Naive B cell (primary cell): ENCODE data around the gene ELMO1. TPM values are rescaled to one million over a fixed set of nuclear protein-coding genes. Genes with fewer than 3 reads are reported as not detected.
A peak's percentile ranks its signal among the peaks of the same experiment; 100 is the strongest.

ENCODE experiments used
- ATAC-seq, 2 donors: fragments of 150-1000 bp; cut with Tn5 transposase; 2 replicates each; pipeline ENCODE4 v1.10.0; 2021; ENCODE audit warnings: low read depth in 2 of 2, mild to moderate bottlenecking in 2 of 2, moderate library complexity in 2 of 2
- DNase-seq: peaks from one replicate; pipeline ENCODE4 v3.0.0; 2022
- H3K27ac Mint-ChIP-seq, 6 donors: one replicate each; pipeline ENCODE4 v1.8.0; 2020 to 2022; ENCODE audit warnings: mild to moderate bottlenecking in 6 of 6, mixed read lengths in 6 of 6, moderate library complexity in 5 of 6, inconsistent platforms in 2 of 6
- H3K27me3 Mint-ChIP-seq, 3 donors: one replicate each; pipeline ENCODE4 v1.8.0; 2021 to 2022; ENCODE audit warnings: mixed read lengths in 3 of 3, mild to moderate bottlenecking in 1 of 3
- H3K36me3 Mint-ChIP-seq, 2 donors: one replicate each; pipeline ENCODE4 v1.8.0; 2020 to 2022; ENCODE audit warnings: mixed read lengths in 2 of 2, inconsistent platforms in 1 of 2, mild to moderate bottlenecking in 1 of 2
- H3K4me1 Mint-ChIP-seq, 3 donors: one replicate each; pipeline ENCODE4 v1.8.0; 2020 to 2022; ENCODE audit warnings: mixed read lengths in 3 of 3, inconsistent platforms in 1 of 3, mild to moderate bottlenecking in 1 of 3, moderate library complexity in 1 of 3
- H3K4me3 Mint-ChIP-seq, 8 donors: one replicate each; pipeline ENCODE4 v1.8.0; 2020 to 2022; ENCODE audit warnings: mild to moderate bottlenecking in 8 of 8, mixed read lengths in 8 of 8, moderate library complexity in 8 of 8, inconsistent platforms in 2 of 8
- H3K9me3 Mint-ChIP-seq, 7 donors: one replicate each; pipeline ENCODE4 v1.8.0; 2020 to 2022; ENCODE audit warnings: mixed read lengths in 7 of 7, mild to moderate bottlenecking in 5 of 7, inconsistent platforms in 2 of 7, moderate library complexity in 1 of 7
- polyA plus RNA-seq, 6 donors: library from polyadenylated mRNA; unstranded; fragments of 300-500 nt; fragmentation: Illumina TruSeq; gene quantifications; one replicate each; pipeline ENCODE4 v1.2.3, GENCODE V29; 2021; ENCODE audit warnings: low read depth in 6 of 6

ELMO1 gene
- polyA plus RNA-seq, 6 donors from 2014 or later, result 42.8 to 69.9 (median 59.5) TPM

GRCh38 chr7:37438906-37439652 is 9.6 kb downstream of the ELMO1 start:
- DNase-seq (no peak), ATAC-seq (no peak)
- peak overlapping the region in 4 of 6 donors; percentile 5 to 52 (median 31) for H3K27ac Mint-ChIP-seq
- H3K36me3 Mint-ChIP-seq, result peaks cover 2 to 4% of the 10 kb centered on the region in 2 donors
- peaks cover 44 to 72% (median 59%) of the 10 kb centered on the region in 3 donors for H3K4me1 Mint-ChIP-seq
- H3K9me3 Mint-ChIP-seq, result no peaks in the 10 kb centered on the region
- no peak overlapping the region for H3K4me3 Mint-ChIP-seq
- H3K27me3 Mint-ChIP-seq, result no peaks in the 10 kb centered on the region

DNA sequence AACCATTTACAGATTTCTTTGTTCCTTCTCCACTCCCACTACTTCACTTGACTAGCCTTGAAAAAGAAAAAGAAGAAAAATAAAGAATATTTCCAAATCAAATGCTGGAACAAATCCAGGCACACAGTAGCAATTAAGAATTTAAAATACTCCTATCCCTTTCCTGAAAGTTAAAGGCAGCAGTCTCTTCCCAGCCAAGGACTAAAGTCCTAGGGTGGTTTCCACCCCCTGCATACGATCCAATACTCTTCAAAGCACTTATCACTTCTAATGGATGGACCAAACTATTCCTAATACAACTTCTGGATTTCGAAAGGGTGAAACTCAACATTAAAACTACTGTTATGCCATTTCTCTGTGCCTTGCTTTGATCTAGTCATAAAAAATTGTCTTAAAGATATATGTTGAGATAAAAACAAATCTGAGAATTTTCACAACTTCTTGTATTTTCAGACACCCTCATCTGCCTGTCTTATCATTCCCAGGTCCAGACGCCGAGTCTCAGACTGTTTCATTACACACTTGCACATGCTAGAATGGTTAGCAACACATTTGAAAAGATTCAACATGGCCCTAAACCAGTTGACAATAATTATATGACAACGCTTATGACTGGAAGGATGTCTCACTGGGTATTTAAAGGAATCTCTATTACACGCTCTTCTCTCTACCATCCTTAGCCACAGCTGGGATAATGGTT is 13.4 kb downstream of the ELMO1 start:
- no peak for DNase-seq
- H3K4me3 Mint-ChIP-seq, result peak overlapping the region in 1 of 8 donors; percentile 15

GRCh38 chr7:37434529-37434928 is 14.1 kb downstream of the ELMO1 start:
- DNase-seq, result no peak
- H3K4me3 Mint-ChIP-seq, result no peak overlapping the region
- ATAC-seq, result no peak
- no peaks in the 10 kb centered on the region for H3K9me3 Mint-ChIP-seq
- peak overlapping the region in 4 of 6 donors; percentile 39 to 74 (median 49) for H3K27ac Mint-ChIP-seq
- no peaks in the 10 kb centered on the region for H3K27me3 Mint-ChIP-seq
- peaks cover 49 to 68% (median 52%) of the 10 kb centered on the region in 3 donors for H3K4me1 Mint-ChIP-seq
- peaks cover 0 to 6% of the 10 kb centered on the region in 2 donors for H3K36me3 Mint-ChIP-seq

More for the DNA sequence above, 13.4 kb downstream of the ELMO1 start:
- H3K27ac Mint-ChIP-seq, result peak overlapping the region in 4 of 6 donors; percentile 48 to 92 (median 54)
- no peak for ATAC-seq
- no peaks in the 10 kb centered on the region for H3K27me3 Mint-ChIP-seq
- peaks cover 0 to 4% of the 10 kb centered on the region in 2 donors for H3K36me3 Mint-ChIP-seq
- H3K4me1 Mint-ChIP-seq, result peaks cover 44 to 65% (median 46%) of the 10 kb centered on the region in 3 donors
- H3K9me3 Mint-ChIP-seq, result no peaks in the 10 kb centered on the region

DNA sequence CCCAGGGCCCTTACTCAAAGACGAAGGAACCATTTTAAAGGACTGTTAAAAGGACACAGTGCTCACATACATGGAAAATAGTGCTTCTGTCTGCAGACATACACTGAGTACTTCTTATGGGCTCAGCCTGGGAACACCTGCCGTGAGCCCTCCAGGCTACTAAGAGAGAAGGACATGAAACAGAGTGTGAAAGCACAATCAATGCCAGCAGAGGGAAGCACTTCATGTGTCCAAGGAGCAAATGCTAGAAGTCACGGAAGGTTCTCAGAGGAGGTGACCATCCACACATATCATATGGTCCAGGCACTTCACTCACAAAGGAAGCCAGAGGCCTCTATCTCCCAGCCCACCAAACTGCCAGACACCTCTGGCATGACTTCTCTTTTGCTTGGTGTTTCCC is 15.5 kb downstream of the ELMO1 start:
- Mint-ChIP-seq H3K9me3 (no peaks in the 10 kb centered on the region), H3K4me3 (no peak overlapping the region), H3K27ac (peak overlapping the region in 3 of 6 donors; percentile 46 to 83 (median 75)), H3K27me3 (no peaks in the 10 kb centered on the region), H3K36me3 (peaks cover 0 to 8% of the 10 kb centered on the region in 2 donors), H3K4me1 (peaks cover 53 to 69% (median 56%) of the 10 kb centered on the region in 3 donors)
- ATAC-seq (peak in 1 of 2 donors; percentile 30), DNase-seq (no peak)

DNA sequence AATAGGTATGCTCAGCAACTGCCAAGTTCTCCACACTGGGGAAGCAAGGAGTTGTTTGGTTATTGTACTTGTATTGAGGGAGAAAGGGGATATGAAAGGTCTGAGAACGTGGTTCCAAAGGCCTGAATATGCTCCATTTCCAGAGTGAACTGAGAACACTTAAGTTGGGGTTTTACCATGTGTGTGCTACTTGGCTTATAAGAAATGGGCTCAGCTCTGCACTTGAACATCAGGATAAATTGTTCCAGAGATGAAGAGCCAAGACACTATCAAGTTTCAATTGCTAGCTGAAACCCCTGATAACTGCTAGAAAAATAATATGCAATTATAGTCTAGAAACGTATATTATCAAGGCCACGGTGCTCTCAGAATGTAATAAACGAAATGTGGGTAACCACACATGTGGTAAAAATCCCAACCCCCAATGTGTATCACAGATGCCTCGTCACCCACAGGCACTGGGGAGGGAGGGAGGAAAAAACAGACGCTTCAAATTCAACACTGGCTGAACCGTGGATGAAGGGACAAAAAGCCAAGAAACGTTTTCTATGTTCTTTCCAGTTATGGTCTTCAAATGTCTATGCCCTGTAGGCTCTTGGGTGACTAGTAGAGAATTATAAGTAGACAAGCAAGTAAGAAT is 16.3 kb downstream of the ELMO1 start:
- Mint-ChIP-seq H3K27me3 (no peaks in the 10 kb centered on the region), H3K4me3 (peak overlapping the region in 2 of 8 donors; percentile 5 to 67), H3K4me1 (peaks cover 49 to 67% (median 56%) of the 10 kb centered on the region in 3 donors), H3K36me3 (peaks cover 0 to 8% of the 10 kb centered on the region in 2 donors), H3K9me3 (no peaks in the 10 kb centered on the region), H3K27ac (peak overlapping the region in 4 of 6 donors; percentile 18 to 75 (median 46))
- no peak for DNase-seq
- ATAC-seq, result no peak

- Mint-ChIP-seq H3K9me3 (no peaks in the 10 kb centered on the region), H3K4me3 (no peak overlapping the region), H3K27ac (no peak overlapping the region), H3K36me3 (peaks cover 0 to 8% of the 10 kb centered on the region in 2 donors), H3K27me3 (no peaks in the 10 kb centered on the region), H3K4me1 (peaks cover 51 to 70% (median 58%) of the 10 kb centered on the region in 3 donors)
- ATAC-seq, result no peak
- no peak for DNase-seq
Observed at GRCh38 chr7:37431413-37431812, 17.3 kb downstream of the ELMO1 start.

- ATAC-seq (no peak), DNase-seq (no peak)
- Mint-ChIP-seq H3K36me3 (peaks cover 0 to 8% of the 10 kb centered on the region in 2 donors), H3K4me3 (no peak overlapping the region), H3K27me3 (no peaks in the 10 kb centered on the region), H3K27ac (peak overlapping the region in 3 of 6 donors; percentile 32 to 75 (median 64)), H3K4me1 (peaks cover 50 to 69% (median 66%) of the 10 kb centered on the region in 3 donors), H3K9me3 (no peaks in the 10 kb centered on the region)
Observed at GRCh38 chr7:37430640-37431039, 18.0 kb downstream of the ELMO1 start.

- no peaks in the 10 kb centered on the region for H3K9me3 Mint-ChIP-seq
- peak overlapping the region in 4 of 6 donors; percentile 32 to 88 (median 70) for H3K27ac Mint-ChIP-seq
- H3K4me3 Mint-ChIP-seq, result peak overlapping the region in 3 of 8 donors; percentile 12 to 35 (median 22)
- peaks cover 52 to 69% (median 68%) of the 10 kb centered on the region in 3 donors for H3K4me1 Mint-ChIP-seq
- H3K36me3 Mint-ChIP-seq, result peaks cover 0 to 7% of the 10 kb centered on the region in 2 donors
- H3K27me3 Mint-ChIP-seq, result no peaks in the 10 kb centered on the region
- DNase-seq (no peak), ATAC-seq (no peak)
Observed at GRCh38 chr7:37430171-37430570, 18.5 kb downstream of the ELMO1 start.

- Mint-ChIP-seq H3K9me3 (no peaks in the 10 kb centered on the region), H3K4me1 (peaks cover 46 to 65% (median 63%) of the 10 kb centered on the region in 3 donors), H3K27ac (peak overlapping the region in 3 of 6 donors; percentile 8 to 66 (median 9)), H3K27me3 (no peaks in the 10 kb centered on the region), H3K36me3 (peaks cover 0 to 4% of the 10 kb centered on the region in 2 donors), H3K4me3 (peak overlapping the region in 2 of 8 donors; percentile 23 to 25)
- ATAC-seq, result peak in 1 of 2 donors; percentile 49
- no peak for DNase-seq
Observed at GRCh38 chr7:37429435-37429791, 19.3 kb downstream of the ELMO1 start.

DNA sequence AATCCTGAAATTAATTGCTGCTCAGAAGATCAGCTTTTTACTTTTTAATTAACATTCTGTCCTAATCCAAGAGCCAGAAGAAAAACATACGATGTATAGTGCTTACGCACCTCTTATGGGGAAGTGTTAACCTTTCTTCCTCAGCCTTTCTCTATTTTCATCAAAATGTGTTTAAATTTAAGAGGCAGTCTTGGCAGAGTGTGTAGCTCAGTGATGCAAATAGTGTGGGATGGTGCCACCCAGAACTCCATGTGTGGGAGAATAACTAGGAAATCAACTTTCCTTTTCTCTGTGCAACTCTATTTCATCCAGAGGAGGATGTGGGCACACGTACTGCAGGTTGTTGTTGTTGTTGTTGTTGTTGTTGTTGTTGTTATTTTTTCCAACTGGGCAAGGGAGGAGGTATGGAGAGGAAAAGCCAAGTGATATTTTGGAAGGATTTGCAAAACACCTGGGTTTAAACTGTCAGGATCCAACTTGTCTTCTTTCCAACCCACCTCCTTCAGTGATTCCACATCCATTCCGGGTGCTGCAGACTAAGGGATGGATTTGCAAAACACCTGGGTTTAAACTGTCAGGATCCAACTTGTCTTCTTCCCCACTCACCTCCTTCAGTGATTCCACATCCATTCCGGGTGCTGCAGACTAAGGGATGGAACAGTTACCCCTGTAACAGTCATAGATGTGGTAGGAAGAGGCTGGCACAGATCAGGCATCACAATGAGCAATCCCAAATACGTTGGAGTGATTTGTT is 19.8 kb downstream of the ELMO1 start:
- Mint-ChIP-seq H3K27ac (peak overlapping the region in 4 of 6 donors; percentile 9 to 66 (median 52)), H3K9me3 (no peaks in the 10 kb centered on the region), H3K4me3 (peak overlapping the region in 1 of 8 donors; percentile 35), H3K36me3 (peaks cover 0 to 4% of the 10 kb centered on the region in 2 donors), H3K27me3 (no peaks in the 10 kb centered on the region), H3K4me1 (peaks cover 45 to 63% (median 62%) of the 10 kb centered on the region in 3 donors)
- ATAC-seq (no peak), DNase-seq (no peak)

- peaks cover 0 to 4% of the 10 kb centered on the region in 2 donors for H3K36me3 Mint-ChIP-seq
- peaks cover 33 to 57% (median 48%) of the 10 kb centered on the region in 3 donors for H3K4me1 Mint-ChIP-seq
- no peak overlapping the region for H3K4me3 Mint-ChIP-seq
- DNase-seq (no peak), ATAC-seq (no peak)
- H3K27me3 Mint-ChIP-seq, result no peaks in the 10 kb centered on the region
- no peak overlapping the region for H3K27ac Mint-ChIP-seq
- no peaks in the 10 kb centered on the region for H3K9me3 Mint-ChIP-seq
Observed at GRCh38 chr7:37427276-37427940, 21.3 kb downstream of the ELMO1 start.

DNA sequence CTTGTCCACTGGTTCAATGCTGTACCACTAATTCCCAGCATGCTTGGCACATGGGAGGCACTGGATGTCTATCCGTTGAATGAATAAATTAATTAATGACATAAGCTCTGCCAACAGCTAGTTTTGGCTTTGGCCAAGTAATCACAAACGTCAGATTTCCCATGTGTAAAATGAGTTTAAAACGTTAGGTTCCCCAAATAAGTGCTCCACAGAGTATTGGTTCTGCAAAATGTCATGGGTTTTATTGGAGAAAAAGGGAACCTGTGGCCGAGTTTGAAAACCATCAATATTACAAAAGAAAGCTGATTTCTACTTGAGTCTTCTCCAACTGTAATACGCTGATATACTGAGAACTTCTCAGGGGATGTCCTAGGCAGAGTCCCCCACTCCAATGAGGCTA is 23.2 kb downstream of the ELMO1 start:
- Mint-ChIP-seq H3K36me3 (peaks cover 0 to 4% of the 10 kb centered on the region in 2 donors), H3K4me3 (no peak overlapping the region), H3K27me3 (no peaks in the 10 kb centered on the region), H3K9me3 (no peaks in the 10 kb centered on the region), H3K4me1 (peaks cover 39 to 63% (median 53%) of the 10 kb centered on the region in 3 donors), H3K27ac (peak overlapping the region in 3 of 6 donors; percentile 36 to 56 (median 39))
- DNase-seq (peak; percentile 11), ATAC-seq (peak; percentile 55 to 68)
